GM21360 (cell line): Measurements from ENCODE around the gene RNF187.

Experiments used
- ATAC-seq: cut with Tn5 transposase; IDR thresholded peaks from one replicate; pipeline ENCODE4 v1.9.1; 2021; ENCODE audit warnings: mild to moderate bottlenecking, moderate library complexity; ENCODE audit not compliant: unreplicated experiment

Gene RNF187

GRCh38 chr1:228507961-228508652 is 20.9 kb downstream of the RNF187 start:
- no peak for ATAC-seq

DNA sequence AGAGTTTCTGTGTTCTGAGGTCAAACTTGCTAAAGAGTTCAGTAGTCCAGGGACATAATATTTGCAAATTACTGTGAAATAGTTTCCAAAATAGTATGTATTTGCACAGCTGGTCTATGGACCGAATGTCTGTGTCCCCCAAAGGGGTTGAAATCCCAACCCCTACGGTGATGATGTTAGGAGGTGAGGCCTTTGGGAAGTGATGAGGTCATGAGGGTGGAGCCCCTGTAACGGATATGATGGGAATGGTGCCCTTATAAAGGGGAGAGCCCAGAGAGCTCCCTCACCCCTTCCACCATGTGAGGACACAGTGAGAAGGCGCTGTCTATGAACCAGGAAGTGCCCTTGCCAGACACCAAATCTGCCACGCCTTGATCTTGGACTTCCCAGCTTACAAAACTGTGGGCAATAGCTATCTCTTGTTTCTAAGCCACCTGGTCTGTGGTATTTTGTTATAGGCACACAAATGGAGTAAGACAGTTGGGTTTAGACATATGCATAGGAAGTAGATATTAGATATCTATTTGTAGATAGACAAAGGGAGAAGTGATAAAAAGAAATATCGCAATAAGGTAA is 21.7 kb downstream of the RNF187 start:
- no peak for ATAC-seq

- ATAC-seq = no peak
These were observed 23.1 kb downstream of the RNF187 start for GRCh38 chr1:228510101-228510802.

DNA sequence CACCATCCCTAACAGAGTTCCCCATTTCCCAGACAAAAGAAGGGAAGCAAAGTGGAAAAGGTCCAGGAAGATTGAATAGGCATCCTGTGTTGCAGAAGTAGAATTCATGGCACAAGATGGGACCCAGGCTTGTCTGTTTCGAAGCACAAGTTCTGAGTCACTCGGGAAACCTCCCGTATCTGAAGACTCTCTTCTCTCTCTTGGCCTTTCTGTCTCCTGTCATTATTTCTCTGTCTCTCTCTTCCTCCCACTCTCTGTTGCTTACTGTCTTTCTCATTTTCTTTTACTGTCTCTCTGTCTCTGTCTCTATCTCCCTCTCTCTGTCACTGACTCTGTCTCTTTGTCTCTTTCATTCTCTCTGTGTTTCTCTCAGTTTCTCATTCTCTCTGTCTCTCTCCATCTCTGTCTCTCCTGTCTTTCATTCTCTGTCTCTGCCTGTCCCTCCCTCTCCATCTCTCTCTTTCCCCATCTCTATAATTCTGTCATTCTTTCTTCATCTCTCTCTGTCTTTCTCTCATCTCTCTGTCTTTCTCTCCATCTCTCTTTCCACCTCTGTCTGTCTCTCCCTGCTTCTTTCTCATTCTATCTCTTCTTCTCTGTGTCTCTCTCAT is 23.7 kb downstream of the RNF187 start:
- ATAC-seq = no peak

GRCh38 chr1:228511546-228512445 is 24.6 kb downstream of the RNF187 start:
- no peak for ATAC-seq

DNA sequence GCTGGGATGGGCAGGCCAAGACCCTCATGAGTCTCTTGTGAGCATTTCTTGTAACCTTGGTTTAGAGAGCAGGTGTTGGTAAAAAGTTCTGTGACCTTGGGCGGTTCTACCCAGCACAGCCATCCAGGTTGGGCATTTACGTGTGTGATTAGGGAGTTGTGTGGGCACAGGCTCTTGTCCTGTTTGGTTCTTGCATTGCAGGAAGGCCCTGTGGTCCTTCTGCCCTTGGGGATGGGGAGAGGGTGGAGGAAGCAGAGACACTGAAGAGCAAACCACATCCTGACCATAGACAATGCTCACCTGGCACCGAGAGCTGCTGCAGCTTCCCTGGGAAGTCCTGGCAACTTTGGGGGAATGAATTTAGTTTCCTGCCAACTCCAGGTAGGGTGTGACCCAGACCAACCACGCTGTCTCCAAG is 25.6 kb downstream of the RNF187 start:
- no peak for ATAC-seq

- ATAC-seq = no peak
These were observed 26.2 kb downstream of the RNF187 start for GRCh38 chr1:228513236-228513900.

GRCh38 chr1:228514421-228514820 is 27.2 kb downstream of the RNF187 start:
- no peak for ATAC-seq

DNA sequence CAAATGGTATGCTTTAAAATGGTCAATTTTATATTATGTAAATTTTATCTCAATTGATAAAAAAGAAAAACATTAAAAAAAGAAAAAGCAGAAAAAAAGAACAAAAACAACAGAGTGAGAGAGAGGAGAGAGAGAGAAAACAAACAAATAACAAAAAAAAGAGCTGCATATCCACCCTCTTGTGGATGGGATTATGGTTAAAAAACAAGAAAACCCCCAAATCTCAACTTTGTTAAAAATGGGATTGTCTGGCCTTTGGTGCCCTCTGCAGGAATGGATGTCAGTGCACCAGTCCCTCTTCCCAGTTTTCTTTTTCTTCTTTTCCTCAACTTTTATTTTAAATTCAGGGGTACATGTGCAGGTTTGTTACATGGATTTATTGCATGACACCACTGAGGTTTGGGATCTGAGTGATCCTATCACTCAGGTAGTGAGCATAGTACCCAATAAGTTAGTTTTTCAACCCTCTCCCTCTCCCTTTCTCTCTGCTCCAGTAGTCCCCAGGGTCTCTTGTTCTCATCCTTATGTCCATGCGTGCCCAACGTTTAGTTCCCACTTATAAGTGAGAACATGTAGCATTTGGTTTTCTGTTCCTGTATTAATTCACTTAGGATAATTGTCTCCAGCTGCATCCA is 28.1 kb downstream of the RNF187 start:
- no peak for ATAC-seq

DNA sequence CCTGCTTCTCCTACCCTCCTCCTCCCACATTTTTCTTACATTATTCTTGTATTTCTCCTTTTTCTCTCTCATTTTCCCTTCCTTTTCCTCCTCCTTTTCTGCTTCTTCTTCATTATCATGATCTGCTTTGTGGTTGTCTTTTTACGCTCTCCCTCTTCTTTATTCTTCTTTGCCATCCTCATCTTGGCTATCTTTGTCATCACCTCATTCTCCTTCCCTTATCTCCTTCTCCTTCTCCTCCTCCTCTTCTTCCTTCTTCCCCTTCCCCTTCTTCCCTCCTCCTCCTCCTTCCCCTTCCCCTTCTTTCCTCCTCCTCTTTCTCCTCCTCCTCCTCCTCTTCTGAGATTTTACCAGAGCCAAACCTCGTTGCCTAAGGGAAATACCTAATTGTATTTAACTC is 30.5 kb downstream of the RNF187 start:
- no peak for ATAC-seq

GRCh38 chr1:228527596-228527995 is 40.4 kb downstream of the RNF187 start:
- ATAC-seq = no peak

DNA sequence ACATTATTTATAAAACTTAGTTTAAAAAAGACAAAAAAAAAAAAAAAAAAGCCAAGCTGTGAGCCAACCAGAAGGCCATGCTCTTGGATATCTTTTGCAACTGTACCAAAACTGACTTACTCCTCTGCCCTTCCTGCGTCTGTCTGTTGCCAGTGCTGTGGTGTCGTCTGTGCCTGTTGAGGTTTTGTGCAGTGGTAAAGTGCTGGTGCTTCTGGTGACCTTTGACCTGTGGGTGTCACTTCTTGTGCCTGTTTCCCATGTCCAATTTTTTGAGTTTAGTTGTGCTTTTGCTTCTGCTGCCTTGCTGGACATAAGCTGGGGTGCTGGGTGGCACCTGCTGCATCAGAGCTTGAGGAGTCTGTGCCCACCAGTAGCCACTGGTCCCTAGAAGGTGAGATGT is 41.4 kb downstream of the RNF187 start:
- ATAC-seq = no peak

DNA sequence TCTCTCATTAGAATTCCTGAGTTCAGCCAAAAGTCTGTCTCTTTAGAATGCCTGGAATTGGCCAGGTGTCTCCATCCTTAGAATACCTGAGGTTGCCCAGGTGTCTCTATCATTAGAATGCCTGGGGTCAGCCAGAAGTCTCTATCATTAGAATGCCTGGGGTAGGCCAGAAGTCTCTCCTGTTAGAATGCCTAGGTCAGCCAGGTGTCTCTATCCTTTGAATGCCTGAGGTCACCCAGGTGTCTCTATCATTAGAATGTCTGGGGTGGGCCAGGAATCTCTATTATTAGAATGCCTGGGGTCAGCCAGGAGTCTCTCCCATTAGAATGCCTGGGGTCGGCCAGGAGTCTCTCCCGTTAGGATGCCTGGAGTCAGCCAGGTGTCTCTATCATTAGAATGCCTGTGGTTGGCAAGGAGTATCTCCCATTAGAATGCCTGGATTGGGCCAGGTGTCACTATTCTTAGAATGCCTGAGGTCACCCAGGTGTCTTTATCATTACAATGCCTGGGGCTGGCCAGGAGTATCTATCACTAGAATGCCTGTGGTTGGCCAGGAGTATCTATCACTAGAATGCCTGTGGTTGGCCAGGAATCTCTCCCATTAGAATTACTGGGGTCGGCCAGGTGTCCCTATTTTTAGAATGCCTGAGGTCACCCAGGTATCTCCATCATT is 43.0 kb downstream of the RNF187 start:
- ATAC-seq = no peak

DNA sequence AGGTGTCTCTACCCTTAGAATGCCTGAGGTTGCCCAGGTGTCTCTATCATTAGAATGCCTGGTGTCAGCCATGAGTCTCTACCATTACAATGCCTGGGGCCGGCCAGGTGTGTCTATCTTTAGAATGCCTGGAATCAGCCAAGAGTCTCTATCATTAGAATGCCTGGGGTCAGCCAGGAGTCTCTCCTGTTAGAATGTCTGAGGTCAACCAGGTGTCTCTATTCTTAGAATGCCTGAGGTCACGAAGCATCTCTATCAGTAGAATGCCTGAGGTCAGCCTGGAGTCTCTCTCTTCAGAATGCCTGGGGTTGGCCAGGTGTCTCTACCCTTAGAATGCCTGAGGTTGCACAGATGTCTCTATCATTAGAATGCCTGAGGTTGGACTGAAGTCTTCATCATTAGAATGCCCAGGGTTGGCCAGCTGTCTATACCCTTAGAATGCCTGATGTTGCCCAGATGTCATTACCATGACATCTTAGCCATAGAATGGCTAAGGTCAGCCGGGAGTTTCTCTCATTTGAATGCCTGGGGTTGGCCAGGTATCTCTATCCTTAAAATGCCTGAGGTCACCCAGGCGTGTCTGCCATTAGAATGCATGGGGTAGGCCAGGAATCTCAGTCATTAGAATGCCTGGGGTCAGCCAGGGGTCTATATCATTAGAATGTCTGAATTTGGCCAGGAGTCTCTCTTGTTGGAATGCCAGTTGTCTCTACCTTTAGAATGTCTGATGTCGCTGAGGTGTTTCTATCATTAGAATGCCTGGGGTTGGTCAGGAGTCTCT is 44.0 kb downstream of the RNF187 start:
- ATAC-seq = no peak

- no peak for ATAC-seq
These were observed 51.6 kb downstream of the RNF187 start for GRCh38 chr1:228538831-228539230.

GRCh38 chr1:228540161-228540917 is 53.2 kb downstream of the RNF187 start:
- no peak for ATAC-seq

- ATAC-seq = no peak
These were observed 54.5 kb downstream of the RNF187 start for GRCh38 chr1:228541725-228542124.

GRCh38 chr1:228542376-228542775 is 55.2 kb downstream of the RNF187 start:
- no peak for ATAC-seq
